OCI-M1 (cell line): ENCODE data around the gene SGTB.
"Not testable (repeated sequence)": the region's sequence is repeated elsewhere in the genome, so short reads cannot be mapped to it uniquely, and the experiment has no call there.

Experiments
- DNase-seq: peaks from one replicate; lab custom pipeline; 2025; lab: John Stamatoyannopoulos, UW

SGTB gene

DNA sequence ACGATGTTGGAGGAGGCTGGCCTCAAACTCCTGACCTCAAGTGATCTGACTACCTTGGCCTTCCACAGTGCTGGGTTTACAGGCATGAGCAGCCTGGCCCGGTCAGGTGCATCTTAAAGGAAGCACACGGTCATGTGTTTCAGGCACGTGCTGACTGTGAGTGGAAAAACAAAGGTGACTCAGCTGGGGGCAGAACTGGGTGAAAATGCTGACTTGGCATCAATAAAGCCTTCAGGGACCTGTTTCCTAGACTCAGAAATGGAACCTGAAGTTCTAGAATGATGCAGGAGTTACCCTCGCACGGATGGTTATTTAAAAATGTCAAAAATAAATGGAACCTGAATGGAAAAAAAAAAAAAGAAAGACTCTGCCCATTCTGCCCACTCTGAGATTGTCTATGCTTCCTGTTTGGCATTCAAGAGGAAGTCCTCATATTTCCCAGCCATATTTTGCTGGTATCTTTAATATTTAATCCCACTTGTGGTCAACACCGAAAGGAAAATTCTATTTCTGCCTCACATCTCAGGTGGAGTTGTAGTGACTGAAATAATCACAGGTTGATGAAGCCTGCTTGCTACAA lies 12.4 kb upstream of the SGTB start:
- not testable (repeated sequence) for DNase-seq

DNA sequence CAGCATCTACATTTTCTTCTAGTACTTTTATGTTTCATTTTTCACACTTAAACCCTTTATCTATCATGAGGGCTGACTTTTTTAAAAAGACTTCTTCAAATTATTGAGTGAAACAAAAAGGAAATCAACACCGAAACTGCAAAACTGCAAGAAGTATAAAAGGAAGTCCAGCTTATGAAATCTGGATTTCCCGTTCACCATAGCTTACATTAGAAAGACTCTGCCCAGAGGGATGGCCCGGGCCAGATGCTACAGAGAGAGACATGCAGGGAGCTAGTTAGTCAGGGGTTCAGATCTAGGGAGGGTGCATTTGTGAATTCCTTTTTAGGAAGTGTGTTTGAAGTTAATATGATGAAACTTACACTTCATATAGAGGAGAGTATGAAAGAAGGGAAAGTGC lies 10.1 kb upstream of the SGTB start:
- DNase-seq: not testable (repeated sequence)

DNA sequence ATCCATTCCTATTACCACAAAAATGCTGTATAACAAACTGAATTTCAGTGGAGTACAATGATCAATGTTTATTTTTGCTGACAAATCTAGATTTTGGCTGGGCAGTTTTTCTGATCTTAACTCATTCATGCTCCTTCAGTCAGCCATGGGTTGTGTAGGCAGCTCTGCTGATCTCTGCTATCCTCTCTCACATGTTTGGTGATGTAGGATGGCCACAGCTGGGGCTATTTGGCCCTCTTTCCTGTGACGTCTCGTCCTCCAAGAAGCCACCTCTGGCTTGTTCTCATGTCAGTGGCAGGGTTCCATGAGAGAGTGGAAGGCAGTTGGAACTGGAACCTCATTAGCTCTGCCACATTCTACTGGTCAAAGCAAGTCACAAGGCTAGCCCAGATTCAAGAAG lies 9.0 kb upstream of the SGTB start:
- DNase-seq: no peak

- no peak for DNase-seq
Measured at GRCh38 chr5:65728218-65728617, 6.3 kb upstream of the SGTB start.

GRCh38 chr5:65727491-65728156 lies 5.7 kb upstream of the SGTB start:
- DNase-seq: no peak

- peak; percentile 80 for DNase-seq
Measured at GRCh38 chr5:65722575-65723403, 880 bp upstream of the SGTB start.

GRCh38 chr5:65721050-65721719 lies 724 bp downstream of the SGTB start:
- peak; percentile 58 for DNase-seq

DNA sequence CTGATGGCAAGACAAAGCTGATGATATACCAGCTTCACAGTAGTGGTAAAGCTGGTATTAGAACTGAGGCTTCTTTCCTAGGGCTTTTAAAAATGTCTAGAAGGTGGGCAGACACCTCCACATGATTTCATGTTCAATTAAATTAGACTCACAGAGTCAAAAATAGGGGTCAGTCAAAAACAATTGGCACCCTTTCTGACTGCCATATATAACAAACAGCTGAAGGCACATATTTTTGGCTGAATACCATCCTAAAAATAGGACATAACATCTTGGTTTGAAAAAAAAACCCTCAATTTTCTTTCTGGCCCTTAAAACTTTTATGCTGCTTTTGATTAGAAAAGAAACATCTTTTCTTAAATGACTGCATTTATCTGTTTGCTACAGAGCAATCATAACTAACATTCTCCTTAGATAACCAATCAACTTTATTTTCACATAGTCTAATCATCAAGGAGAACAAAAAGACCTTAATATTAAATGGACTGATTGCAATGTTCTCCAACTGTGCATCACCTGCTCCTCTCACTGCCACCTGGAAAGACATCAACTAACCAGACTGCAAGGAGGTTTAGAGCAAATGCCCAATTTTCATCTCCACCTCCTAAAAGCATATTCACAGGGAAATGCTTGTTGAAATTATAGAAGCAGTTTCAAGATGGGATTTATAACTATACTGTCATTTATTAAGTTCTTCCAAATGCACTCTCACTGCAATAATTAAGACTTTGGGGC lies 3.2 kb downstream of the SGTB start:
- no peak for DNase-seq

GRCh38 chr5:65708145-65708544 lies 13.8 kb downstream of the SGTB start:
- DNase-seq: no peak

DNA sequence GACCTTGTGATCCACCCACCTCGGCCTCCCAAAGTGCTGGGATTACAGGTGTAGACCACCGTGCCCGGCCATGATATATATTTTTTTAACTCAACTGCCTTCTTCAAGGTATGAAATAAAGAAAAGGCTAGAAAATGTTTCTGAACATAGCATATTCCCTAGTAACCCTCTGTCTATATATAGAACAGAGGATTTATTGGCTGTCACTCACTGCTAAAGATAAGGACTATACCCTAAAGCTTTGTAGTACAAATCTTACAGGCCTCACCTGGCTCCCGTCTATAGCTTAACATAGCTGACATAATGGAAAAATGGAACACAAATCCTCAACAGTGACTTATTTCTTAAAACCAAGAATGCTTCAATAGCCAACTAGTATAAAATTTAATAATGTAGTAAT lies 14.2 kb downstream of the SGTB start:
- DNase-seq: no peak

GRCh38 chr5:65704621-65705239 lies 17.2 kb downstream of the SGTB start:
- no peak for DNase-seq

DNA sequence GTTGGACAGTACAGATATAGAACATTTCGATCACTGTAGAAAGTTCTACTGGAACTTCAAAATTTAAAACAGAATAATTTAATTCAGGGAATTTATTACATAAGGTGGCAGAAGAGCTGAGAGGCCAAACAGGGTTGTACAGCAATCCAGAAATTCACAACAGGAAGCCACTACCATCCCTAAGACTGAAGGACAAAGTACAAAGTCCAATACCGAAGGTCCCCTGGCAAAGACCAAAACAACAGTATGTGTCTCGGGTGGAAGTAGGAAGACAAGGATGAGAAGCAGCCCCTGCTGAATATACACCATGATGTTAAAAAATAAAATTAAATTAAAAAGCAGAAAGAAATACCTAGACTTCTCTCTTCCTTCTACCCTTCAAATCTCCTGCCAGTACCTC lies 19.9 kb downstream of the SGTB start:
- no peak for DNase-seq

GRCh38 chr5:65699338-65699737 lies 22.6 kb downstream of the SGTB start:
- DNase-seq: no peak

DNA sequence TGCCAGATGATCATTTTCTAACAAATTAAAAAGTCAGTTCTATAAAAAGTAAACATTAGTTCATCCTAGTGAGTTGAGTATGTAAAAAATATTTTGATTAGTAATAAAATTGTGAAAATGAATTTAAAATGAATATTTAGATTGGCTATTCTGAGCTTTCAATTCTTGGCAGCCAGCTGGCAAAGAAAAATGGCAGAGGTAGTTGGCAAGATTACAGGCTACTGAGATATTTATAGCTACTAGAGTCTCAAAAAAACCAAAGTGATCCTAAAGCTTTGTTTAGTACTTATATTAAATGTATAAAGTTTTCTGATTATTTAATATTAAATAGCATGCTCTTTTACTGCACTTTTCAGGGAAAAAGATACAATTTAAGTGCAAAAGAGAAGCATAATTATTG lies 25.0 kb downstream of the SGTB start:
- no peak for DNase-seq

DNA sequence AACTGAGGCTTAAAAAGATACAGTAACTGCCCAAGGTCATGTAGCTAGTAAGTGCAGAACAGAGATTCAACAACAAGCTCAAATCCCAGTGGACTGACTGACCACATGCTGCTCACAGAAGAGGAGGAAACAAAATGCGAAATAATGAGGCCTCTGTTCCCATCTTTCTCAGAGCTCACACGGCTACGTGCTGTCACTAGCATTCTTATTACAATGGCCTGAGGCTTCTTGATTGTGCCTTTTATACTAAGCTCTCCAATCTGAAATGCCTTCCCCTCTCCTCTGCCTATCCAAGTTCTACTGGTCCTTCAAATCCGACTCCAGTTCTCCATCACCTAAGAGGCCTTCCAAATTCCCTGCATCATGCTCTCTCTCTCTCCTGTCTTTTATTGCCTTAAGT lies 26.0 kb downstream of the SGTB start:
- no peak for DNase-seq

- no peak for DNase-seq
Measured at GRCh38 chr5:65695162-65695755, 26.6 kb downstream of the SGTB start.

DNA sequence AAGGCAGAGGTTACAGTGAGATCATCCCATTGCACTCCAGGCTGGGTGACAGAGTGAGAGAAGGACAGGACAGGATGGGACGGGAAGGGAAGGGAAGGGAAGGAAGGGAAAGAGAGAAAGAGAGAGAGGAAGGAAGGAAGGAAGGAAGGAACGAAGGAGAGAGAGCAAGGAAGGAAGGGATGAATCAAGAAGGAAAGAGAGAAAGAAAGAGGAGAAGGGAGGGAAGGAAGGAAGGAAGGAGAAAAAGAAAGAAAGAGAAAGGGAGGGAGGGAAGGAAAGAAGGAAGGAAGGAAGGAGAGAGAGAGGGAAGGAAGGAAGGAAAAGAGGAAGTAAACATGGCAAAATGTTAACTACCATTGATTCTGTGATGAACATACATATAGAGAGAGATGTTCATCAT lies 28.8 kb downstream of the SGTB start:
- DNase-seq: no peak

GRCh38 chr5:65682148-65682547 lies 39.8 kb downstream of the SGTB start:
- DNase-seq: no peak

- peak; percentile 7 for DNase-seq
Measured at GRCh38 chr5:65676056-65676455, 45.9 kb downstream of the SGTB start.

- peak; percentile 37 for DNase-seq
Measured at GRCh38 chr5:65674749-65675148, 47.2 kb downstream of the SGTB start.

DNA sequence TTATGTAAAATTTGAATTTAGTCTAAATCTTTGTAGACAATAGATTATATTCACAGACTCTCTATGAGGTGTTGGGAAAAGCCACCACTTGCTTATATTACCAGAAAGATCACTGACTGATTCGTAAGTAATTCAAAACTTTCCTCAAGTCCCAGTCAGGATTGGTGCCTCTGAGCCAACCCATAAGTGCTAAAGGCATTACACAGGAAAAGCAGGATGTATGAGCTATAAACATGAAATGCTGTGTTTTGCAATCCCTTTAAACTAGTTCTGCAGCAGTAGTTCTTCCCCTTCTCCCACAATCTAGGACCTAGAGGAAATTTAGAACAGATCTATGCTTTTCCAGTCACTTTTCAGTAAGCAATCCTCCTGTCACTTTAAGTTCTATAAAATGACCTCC lies 49.1 kb downstream of the SGTB start:
- no peak for DNase-seq
